GM21515 (cell line): Measurements from ENCODE around the gene EBI3.
"Not testable (repeated sequence)": the region's sequence is repeated elsewhere in the genome, so short reads cannot be mapped to it uniquely, and the experiment has no call there.

Source experiments
- ATAC-seq: cut with Tn5 transposase; IDR thresholded peaks from one replicate; pipeline ENCODE4 v1.9.1; 2021; ENCODE audit not compliant: unreplicated experiment

Gene EBI3

DNA sequence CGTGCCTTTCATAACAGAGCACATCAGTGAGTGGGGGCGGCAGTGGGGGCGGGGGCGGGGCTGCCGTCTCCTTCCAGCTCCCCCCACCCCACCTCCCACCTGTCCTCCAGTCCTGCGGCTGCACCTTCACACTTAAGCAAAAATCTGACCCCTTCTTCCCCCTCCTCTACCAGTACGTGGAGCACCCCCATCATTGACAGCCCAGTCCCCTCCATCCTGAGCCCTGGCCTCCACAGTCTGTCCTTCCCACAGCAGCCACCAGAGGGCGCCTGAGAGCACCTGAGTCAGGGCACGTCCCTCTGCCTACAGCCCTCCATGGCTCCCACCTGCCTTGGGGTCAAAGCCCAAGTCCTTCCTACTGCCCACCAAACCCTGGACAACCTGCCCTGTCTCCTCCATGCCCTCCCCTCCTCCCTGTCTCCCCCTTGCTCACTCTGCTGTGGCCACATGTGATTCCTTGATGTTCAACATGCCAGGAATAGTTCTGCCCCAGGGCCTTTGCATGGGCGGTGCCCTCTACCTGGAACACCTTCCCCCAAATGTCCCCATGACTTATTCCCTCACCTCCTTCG lies 4.0 kb downstream of the EBI3 start:
- no peak for ATAC-seq

DNA sequence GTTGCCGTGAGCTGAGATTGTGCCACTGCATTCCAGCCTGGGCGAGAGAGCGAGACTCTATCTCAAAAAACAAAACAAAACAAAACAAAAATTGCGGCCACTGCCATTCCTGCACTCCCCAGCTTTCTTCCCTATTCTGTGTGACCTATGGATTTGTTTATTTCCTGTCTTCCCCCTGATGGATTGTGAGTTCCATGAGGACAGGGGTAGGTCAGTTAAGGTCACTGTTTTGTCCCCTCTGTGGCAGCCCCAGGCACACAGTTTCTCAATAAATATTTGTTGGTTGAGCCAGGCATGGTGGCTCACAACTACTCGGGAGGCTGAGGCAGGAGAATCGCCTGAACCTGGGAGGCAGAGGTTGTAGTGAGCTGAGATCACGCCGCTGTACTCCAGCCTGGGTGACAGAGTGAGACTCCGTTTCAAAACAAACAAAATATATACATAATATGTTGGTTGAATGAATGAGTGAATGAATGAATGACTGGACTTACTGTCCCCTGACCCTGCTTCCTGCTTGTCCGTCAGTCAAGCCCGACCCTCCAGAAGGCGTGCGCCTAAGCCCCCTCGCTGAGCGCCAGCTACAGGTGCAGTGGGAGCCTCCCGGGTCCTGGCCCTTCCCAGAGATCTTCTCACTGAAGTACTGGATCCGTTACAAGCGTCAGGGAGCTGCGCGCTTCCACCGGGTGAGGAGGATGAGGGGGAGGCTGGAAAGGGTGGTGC lies 5.0 kb downstream of the EBI3 start:
- no peak for ATAC-seq

- ATAC-seq: no peak
Observed at GRCh38 chr19:4234862-4235201, 5.5 kb downstream of the EBI3 start.

GRCh38 chr19:4237510-4237909 lies 8.2 kb downstream of the EBI3 start:
- ATAC-seq: not testable (repeated sequence)

GRCh38 chr19:4238831-4239230 lies 9.5 kb downstream of the EBI3 start:
- ATAC-seq: no peak

DNA sequence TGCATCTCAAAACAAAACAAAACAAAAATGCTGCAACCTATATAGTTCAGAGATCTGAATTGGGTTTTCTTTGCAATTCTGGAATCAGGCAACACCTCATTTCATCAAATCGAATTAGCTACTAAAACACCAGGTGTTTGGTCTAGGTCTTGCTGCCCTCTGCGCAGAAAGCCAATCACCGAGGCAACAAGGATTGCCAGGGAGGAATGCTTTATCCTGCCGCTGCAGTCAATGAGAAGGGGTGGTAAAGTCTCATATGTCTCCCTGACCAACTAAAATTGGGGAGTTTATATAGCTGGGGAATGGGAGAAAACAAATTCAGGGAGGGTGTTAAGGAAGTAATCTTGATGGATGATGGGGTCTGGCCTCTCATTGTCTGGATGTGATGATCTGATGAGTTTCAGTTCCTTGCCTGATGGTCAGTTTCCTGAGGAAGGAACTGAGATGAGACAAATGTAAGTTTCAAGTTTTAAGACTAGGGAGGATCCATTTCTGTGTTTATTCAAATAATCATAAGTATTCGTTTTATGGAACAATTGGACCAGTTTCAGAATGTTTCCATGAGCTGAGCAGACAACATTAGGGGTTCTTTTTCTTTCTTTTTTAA lies 12.6 kb downstream of the EBI3 start:
- no peak for ATAC-seq

- not testable (repeated sequence) for ATAC-seq
Observed at GRCh38 chr19:4245938-4246337, 16.6 kb downstream of the EBI3 start.

DNA sequence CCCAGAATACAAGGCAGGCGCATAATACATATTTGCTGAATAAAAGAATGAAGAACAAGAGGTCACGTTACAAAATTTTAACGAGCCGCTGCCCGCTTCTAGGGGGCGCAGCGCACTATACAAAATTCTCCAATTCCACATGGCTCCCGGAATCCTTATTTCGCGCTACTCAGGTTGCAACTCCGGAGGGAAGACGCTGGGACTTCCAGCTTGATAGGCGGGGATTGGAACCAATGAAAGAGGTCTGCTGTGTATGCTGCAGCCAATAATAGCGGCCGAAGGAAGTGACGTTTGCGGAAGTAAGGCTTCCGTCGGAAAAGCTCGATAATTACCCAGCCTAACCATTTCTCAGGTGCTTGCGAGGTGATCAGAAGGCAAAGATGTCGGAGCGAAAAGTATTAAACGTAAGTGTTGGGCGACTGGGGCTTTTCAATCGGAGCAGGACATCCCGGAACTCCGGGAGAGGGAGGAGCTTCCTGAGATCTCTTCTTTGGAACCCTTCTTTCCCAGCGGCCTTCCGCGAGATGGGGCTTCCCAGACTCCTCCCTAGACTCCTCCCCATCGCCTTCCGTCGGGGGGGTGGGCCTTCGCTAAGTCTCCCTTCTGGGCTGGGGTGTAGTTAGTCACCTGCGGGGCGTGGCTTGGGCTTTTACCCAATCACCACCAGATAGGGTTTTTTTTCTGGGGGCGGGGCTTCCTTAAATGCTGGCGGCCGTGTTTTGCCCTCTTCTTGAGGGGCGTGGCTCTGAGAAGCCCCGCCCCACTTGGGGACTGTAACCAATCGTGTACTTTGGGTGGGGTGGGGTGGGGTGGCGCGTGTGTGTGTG lies 17.7 kb downstream of the EBI3 start, which contains the start of gene YJU2:
Gene YJU2 (plus strand): TSS at position 314 of the 827 bp plus-strand sequence. CDS start 67 bp downstream, at position 381.
- ATAC-seq: peak; percentile 73

DNA sequence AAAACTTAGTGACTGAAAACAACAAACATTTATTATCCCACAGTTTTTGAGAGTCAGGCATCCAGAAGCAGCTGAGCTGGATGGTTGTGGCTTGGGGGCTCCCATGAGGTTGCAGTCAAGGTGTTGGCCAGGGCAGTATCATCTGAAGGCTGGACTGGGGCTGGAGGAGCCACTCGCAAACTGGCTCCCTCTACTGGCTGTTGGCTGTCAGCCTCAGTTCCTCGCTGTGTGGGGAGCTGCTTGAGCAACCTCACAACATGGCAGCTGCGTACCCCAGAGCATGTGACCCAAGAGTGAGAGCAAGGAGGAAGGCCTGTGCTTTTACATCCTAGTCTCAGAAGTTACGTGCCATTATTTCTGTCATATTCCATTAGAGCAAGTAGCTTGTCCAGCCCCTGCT lies 27.2 kb downstream of the EBI3 start:
- no peak for ATAC-seq

DNA sequence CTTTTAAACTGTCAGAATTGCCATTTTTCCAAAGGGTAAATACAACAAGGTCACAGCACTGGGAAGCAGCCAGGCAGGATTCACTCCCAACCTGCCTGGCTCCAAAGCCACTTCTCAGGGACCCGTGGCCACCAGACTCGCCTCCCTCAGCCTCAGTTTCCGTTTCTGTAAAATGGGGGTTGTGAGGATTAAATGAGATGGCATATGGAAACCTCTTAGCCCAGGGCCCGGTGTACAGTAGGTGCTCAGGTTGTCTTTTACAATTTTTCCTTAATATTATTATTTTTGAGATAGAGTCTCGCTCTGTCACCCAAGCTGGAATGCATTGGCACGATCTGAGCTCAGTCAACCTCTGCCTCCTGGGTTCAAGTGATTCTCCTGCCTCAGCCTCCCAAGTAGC lies 27.7 kb downstream of the EBI3 start:
- ATAC-seq: no peak

DNA sequence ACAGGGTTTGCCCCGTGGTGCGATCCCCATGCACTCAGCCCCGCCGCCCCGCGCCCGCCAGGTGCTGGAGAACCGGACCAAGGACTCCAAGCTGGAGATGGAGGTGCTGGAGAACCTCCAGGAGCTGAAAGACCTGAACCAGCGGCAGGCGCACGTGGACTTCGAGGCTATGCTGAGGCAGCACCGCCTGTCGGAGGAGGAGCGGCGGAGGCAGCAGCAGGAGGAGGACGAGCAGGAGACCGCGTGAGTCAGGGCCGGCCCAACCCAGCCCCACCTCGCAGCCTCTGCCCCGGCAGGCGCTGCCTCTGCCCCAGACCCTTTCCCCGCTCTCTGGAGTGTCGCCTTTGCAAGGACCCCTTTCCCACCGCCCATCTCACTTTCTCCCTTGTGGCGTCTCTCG lies 28.9 kb downstream of the EBI3 start:
- no peak for ATAC-seq

DNA sequence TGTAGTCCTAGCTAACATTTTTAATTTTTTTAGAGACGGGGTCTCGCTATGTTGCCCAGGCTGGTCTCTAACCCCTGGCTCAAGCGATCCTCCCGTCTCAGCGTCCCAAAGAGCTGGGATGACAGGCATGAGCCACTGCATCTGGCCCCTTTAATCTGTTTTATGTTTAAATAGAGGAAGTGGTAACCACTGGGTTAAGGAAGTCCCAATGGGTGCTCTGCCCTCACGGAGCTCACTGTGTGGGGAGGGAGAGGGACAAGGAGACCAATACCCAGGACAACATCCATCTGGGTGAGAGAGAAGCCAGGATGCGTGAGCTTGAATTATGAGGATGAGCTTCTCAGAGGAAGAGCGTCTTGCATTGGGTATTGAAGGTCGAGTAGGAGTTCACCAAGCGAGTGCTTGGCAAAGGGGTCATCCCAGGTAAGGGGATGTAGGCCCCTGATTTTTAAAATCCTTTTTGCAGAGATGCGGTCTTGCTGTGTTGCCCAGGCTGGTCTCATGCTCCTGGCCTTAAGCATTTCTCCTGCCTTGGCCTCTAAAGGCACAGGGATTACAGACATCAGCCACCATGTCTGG lies 31.4 kb downstream of the EBI3 start:
- ATAC-seq: no peak

- ATAC-seq: no peak
Observed at GRCh38 chr19:4264812-4265211, 35.5 kb downstream of the EBI3 start.

DNA sequence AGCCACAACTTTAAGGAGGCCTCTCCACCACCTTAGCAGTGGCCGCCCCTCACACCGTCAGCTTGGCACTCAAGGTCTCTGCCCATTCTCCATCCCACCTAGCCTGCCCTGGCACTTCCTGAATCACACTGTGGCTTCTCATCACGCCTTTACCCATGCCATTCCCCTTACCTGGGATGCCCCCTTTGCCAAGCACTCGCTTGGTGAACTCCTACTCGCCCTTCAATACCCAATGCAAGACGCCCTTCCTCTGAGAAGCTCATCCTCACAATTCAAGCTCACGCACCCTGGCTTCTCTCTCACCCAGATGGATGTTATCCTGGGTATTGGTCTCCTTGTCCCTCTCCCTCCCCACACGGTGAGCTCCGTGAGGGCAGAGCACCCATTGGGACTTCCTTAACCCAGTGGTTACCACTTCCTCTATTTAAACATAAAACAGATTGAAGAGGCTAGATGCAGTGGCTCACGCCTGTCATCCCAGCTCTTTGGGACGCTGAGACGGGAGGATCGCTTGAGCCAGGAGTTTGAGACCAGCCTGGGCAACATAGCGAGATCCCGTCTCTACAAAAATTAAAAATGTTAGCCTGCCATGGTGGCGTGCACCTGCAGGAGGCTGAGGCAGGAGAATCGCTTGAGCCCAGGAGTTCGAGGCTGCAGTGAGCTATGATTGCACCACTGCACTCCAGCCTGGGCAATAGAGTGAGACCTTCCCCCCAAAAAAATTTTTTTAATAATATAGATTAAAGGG lies 37.1 kb downstream of the EBI3 start:
- ATAC-seq: no peak

GRCh38 chr19:4267101-4267900 lies 38.0 kb downstream of the EBI3 start:
- ATAC-seq: no peak

GRCh38 chr19:4267901-4268815 lies 38.8 kb downstream of the EBI3 start:
- no peak for ATAC-seq

- no peak for ATAC-seq
Observed at GRCh38 chr19:4268816-4269430, 39.6 kb downstream of the EBI3 start.

- ATAC-seq: no peak
Observed at GRCh38 chr19:4272894-4273293, 43.6 kb downstream of the EBI3 start.
